PC-9 (cell line): ENCODE data around the gene KREMEN1. TPM values are rescaled to one million over a fixed set of nuclear protein-coding genes. Genes with fewer than 3 reads are reported as not detected.

Experiments
- BruUV-seq: library from RNA; stranded (reverse); fragments of 400-500 nt; replicated peaks from 2 replicates; lab custom pipeline; 2021; lab: Mats Ljungman, UMichigan
- CTCF ChIA-PET: fragments of 300-600 bp; sonication (Branson Sonifier 250); formaldehyde crosslinking; loops from one replicate; lab custom pipeline; 2022; ENCODE audit warnings: antibody characterized with exemption; lab: Charles Lee
- POLR2A ChIA-PET: fragments of 300-600 bp; sonication (Branson Sonifier 250); formaldehyde crosslinking; loops from one replicate; lab custom pipeline; 2022; ENCODE audit warnings: antibody characterized with exemption; ENCODE audit not compliant: unreplicated experiment; lab: Charles Lee
- DNase-seq, 2 experiments: peaks; one replicate each; pipeline versions ENCODE4 v3.0.0 to v3.0.0-alpha.2; 2015 to 2022; ENCODE audit warnings: mixed read lengths in 1 of 2
- H2AFZ ChIP-seq: fragments of 200-600 bp; sonication (generic); 2 replicates; pipeline ENCODE4 v1.8.1; 2017; ENCODE audit warnings: antibody characterized with exemption
- H3F3A ChIP-seq: fragments of 200-600 bp; sonication (generic); 2 replicates; pipeline ENCODE4 v1.8.1; 2017; ENCODE audit warnings: antibody characterized with exemption, mild to moderate bottlenecking, low read depth; ENCODE audit not compliant: insufficient read depth
- H3K27ac ChIP-seq: fragments of 200-600 bp; sonication (generic); 2 replicates; pipeline ENCODE4 v1.6.1; 2016; ENCODE audit warnings: mixed run types
- H3K27me3 ChIP-seq: fragments of 200-600 bp; sonication (generic); 2 replicates; pipeline ENCODE4 v1.6.1; 2016; ENCODE audit warnings: low read depth, mixed run types; ENCODE audit not compliant: insufficient read depth
- H3K36me3 ChIP-seq: fragments of 200-600 bp; sonication (generic); 2 replicates; pipeline ENCODE4 v1.6.1; 2016; ENCODE audit warnings: low read depth, mixed run types
- H3K4me1 ChIP-seq: fragments of 200-600 bp; sonication (generic); replicated peaks from 2 replicates; pipeline ENCODE4 v1.6.1; 2016; ENCODE audit warnings: mixed run types; ENCODE audit not compliant: insufficient read depth
- H3K4me2 ChIP-seq: fragments of 200-600 bp; sonication (generic); 2 replicates; pipeline ENCODE4 v1.6.1; 2017; ENCODE audit warnings: mixed run types
- H3K4me3 ChIP-seq: fragments of 200-600 bp; sonication (generic); 2 replicates; pipeline ENCODE4 v1.6.1; 2016; ENCODE audit warnings: mixed run types
- H3K79me2 ChIP-seq: fragments of 200-600 bp; sonication (generic); 2 replicates; pipeline ENCODE4 v1.6.1; 2017; ENCODE audit warnings: low read depth, mixed run types
- H3K9me2 ChIP-seq: fragments of 200-600 bp; sonication (generic); 2 replicates; pipeline ENCODE4 v1.8.1; 2017; ENCODE audit warnings: mild to moderate bottlenecking; ENCODE audit not compliant: insufficient read depth
- H3K9me3 ChIP-seq: fragments of 200-600 bp; sonication (generic); 2 replicates; pipeline ENCODE4 v1.8.1; 2016; ENCODE audit warnings: low read depth; ENCODE audit not compliant: insufficient read depth
- H4K20me1 ChIP-seq: fragments of 200-600 bp; sonication (generic); 2 replicates; pipeline ENCODE4 v1.8.1; 2017; ENCODE audit not compliant: insufficient read depth
- CTCF ChIP-seq: fragments of 200-600 bp; sonication (generic); conservative IDR thresholded peaks from 2 replicates; pipeline ENCODE4 v1.6.1; 2017; ENCODE audit warnings: mixed run types, antibody characterized with exemption, mild to moderate bottlenecking, moderate library complexity
- EZH2 ChIP-seq: fragments of 200-600 bp; sonication (generic); IDR thresholded peaks from 2 replicates; pipeline ENCODE4 v1.8.0; 2017; ENCODE audit warnings: antibody characterized with exemption, low read depth
- intact Hi-C: fragments of 100-400 bp; cut with micrococcal nuclease; formaldehyde crosslinking; loops from one replicate; pipeline ENCODE4 v1.10.0; 2022; ENCODE audit not compliant: unreplicated experiment
- total RNA-seq: library from RNA; stranded (reverse); gene quantifications from 2 replicates; pipeline ENCODE4 v1.2.3, GENCODE V29; 2021

Gene KREMEN1
- total RNA-seq, 1 experiment from 2014 or later: 6.1 TPM

- no TSS peak for BruUV-seq
- Histone ChIP-seq H3K79me2 (no peaks in the 10 kb centered on the region), H3F3A (no peaks in the 10 kb centered on the region), H3K9me2 (no peaks in the 10 kb centered on the region), H2AFZ (no peak overlapping the region), H3K27ac (no peak overlapping the region), H3K27me3 (no peaks in the 10 kb centered on the region), H3K4me2 (no peak overlapping the region), H3K9me3 (no peaks in the 10 kb centered on the region), H3K4me1 (no peaks in the 10 kb centered on the region), H4K20me1 (no peaks in the 10 kb centered on the region), H3K36me3 (no peaks in the 10 kb centered on the region), H3K4me3 (no peak overlapping the region)
- DNase-seq: no peak
- TF ChIP-seq CTCF (no peak), EZH2 (no peak)
- intact Hi-C loops: no loop called here
- POLR2A ChIA-PET: no interaction called here
- CTCF ChIA-PET: no interaction called here
Observed at GRCh38 chr22:29147331-29147899, 74.6 kb downstream of the KREMEN1 start.

GRCh38 chr22:29148036-29148435 lies 75.2 kb downstream of the KREMEN1 start:
- H3K79me2 ChIP-seq: no peaks in the 10 kb centered on the region
- DNase-seq: no peak
- BruUV-seq: no TSS peak
- no peaks in the 10 kb centered on the region for H3K4me1 ChIP-seq
- no peaks in the 10 kb centered on the region for H4K20me1 ChIP-seq
- no peaks in the 10 kb centered on the region for H3F3A ChIP-seq
- POLR2A ChIA-PET: no interaction called here
- H2AFZ ChIP-seq: no peak overlapping the region
- H3K36me3 ChIP-seq: no peaks in the 10 kb centered on the region
- TF ChIP-seq CTCF (no peak), EZH2 (no peak)
- H3K4me2 ChIP-seq: no peak overlapping the region
- H3K27me3 ChIP-seq: no peaks in the 10 kb centered on the region
- intact Hi-C loops: no loop called here
- H3K27ac ChIP-seq: no peak overlapping the region
- H3K9me2 ChIP-seq: no peaks in the 10 kb centered on the region
- CTCF ChIA-PET: interaction anchor here (0.7 kb wide), 1 partner anchor 21 kb away, joined by 3 read pairs; no protein-coding TSS in a partner anchor
- no peak overlapping the region for H3K4me3 ChIP-seq
- no peaks in the 10 kb centered on the region for H3K9me3 ChIP-seq

GRCh38 chr22:29148826-29149225 lies 76.0 kb downstream of the KREMEN1 start:
- Histone ChIP-seq H3K27ac (no peak overlapping the region), H3K27me3 (no peaks in the 10 kb centered on the region), H3K36me3 (no peaks in the 10 kb centered on the region), H4K20me1 (no peaks in the 10 kb centered on the region), H3K4me2 (no peak overlapping the region), H3K9me3 (no peaks in the 10 kb centered on the region), H3K9me2 (no peaks in the 10 kb centered on the region), H2AFZ (no peak overlapping the region), H3F3A (no peaks in the 10 kb centered on the region), H3K4me1 (no peaks in the 10 kb centered on the region), H3K4me3 (no peak overlapping the region), H3K79me2 (no peaks in the 10 kb centered on the region)
- no TSS peak for BruUV-seq
- ChIA-PET POLR2A (no interaction called here), CTCF (interaction anchor here (0.7 kb wide), 1 partner anchor 21 kb away, joined by 3 read pairs; no protein-coding TSS in a partner anchor)
- DNase-seq: no peak
- TF ChIP-seq CTCF (no peak), EZH2 (no peak)
- intact Hi-C loops: no loop called here
